ENCODE results near the gene TRIM22.
"Not testable (repeated sequence)": the region's sequence is repeated elsewhere in the genome, so short reads cannot be mapped to it uniquely, and the experiment has no call there.

Gene TRIM22

GRCh38 chr11:5679811-5680210 lies 9.8 kb upstream of the TRIM22 start:
- TF ChIP-seq, protein P1, sequence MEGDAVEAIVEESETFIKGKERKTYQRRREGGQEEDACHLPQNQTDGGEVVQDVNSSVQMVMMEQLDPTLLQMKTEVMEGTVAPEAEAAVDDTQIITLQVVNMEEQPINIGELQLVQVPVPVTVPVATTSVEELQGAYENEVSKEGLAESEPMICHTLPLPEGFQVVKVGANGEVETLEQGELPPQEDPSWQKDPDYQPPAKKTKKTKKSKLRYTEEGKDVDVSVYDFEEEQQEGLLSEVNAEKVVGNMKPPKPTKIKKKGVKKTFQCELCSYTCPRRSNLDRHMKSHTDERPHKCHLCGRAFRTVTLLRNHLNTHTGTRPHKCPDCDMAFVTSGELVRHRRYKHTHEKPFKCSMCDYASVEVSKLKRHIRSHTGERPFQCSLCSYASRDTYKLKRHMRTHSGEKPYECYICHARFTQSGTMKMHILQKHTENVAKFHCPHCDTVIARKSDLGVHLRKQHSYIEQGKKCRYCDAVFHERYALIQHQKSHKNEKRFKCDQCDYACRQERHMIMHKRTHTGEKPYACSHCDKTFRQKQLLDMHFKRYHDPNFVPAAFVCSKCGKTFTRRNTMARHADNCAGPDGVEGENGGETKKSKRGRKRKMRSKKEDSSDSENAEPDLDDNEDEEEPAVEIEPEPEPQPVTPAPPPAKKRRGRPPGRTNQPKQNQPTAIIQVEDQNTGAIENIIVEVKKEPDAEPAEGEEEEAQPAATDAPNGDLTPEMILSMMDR (IDR thresholded peaks at IDR 0.05; ENCODE audit: low read depth, low read length) = no peak
- no peak for TF ChIP-seq EZH2phosphoT487 (IDR thresholded peaks at IDR 0.05; ENCODE audit: low read depth)
- Histone ChIP-seq H3K27ac (ENCODE audit: low read length) (no peak overlapping the region), H3K9ac (ENCODE audit: low read length) (no peak overlapping the region)

GRCh38 chr11:5682890-5683441 lies 6.6 kb upstream of the TRIM22 start:
- not testable (repeated sequence) for H3K36me3 ChIP-seq (replicated peaks; ENCODE audit: low read depth, low read length); H3K27ac ChIP-seq (ENCODE audit: low read length); H3K4me3 ChIP-seq (ENCODE audit: low read length); H4K20me1 ChIP-seq (ENCODE audit: insufficient read depth, low read length); H3K79me2 ChIP-seq (ENCODE audit: low read length); H3K4me2 ChIP-seq (ENCODE audit: low read length); H3K9me3 ChIP-seq (ENCODE audit: insufficient read depth, low read length); H3K4me1 ChIP-seq (ENCODE audit: low read length); H3K9ac ChIP-seq (ENCODE audit: low read length); H2AFZ ChIP-seq (ENCODE audit: low read depth, low read length); H3K27me3 ChIP-seq (ENCODE audit: low read depth, low read length)

More at GRCh38 chr11:5679811-5680210, 9.8 kb upstream of the TRIM22 start:
- peaks cover 9% of the 10 kb centered on the region for H3K36me3 ChIP-seq (replicated peaks; ENCODE audit: low read depth, low read length)
- no peaks in the 10 kb centered on the region for H3K27me3 ChIP-seq (ENCODE audit: low read depth, low read length)
- no peak overlapping the region for H2AFZ ChIP-seq (ENCODE audit: low read depth, low read length)
- H3K4me2 ChIP-seq (ENCODE audit: low read length) = no peak overlapping the region
- H3K9me3 ChIP-seq (ENCODE audit: insufficient read depth, low read length) = no peaks in the 10 kb centered on the region
- H4K20me1 ChIP-seq (ENCODE audit: insufficient read depth, low read length) = no peaks in the 10 kb centered on the region
- H3K4me1 ChIP-seq (ENCODE audit: low read length) = peaks cover 5% of the 10 kb centered on the region; the same call in 1 of the 2 replicates
- H3K79me2 ChIP-seq (ENCODE audit: low read length) = peaks cover 4% of the 10 kb centered on the region
- no peak overlapping the region for H3K4me3 ChIP-seq (ENCODE audit: low read length)

GRCh38 chr11:5683620-5684019 lies 6.0 kb upstream of the TRIM22 start:
- H3K4me3 ChIP-seq (ENCODE audit: low read length); H3K9ac ChIP-seq (ENCODE audit: low read length): not testable (repeated sequence)

DNA sequence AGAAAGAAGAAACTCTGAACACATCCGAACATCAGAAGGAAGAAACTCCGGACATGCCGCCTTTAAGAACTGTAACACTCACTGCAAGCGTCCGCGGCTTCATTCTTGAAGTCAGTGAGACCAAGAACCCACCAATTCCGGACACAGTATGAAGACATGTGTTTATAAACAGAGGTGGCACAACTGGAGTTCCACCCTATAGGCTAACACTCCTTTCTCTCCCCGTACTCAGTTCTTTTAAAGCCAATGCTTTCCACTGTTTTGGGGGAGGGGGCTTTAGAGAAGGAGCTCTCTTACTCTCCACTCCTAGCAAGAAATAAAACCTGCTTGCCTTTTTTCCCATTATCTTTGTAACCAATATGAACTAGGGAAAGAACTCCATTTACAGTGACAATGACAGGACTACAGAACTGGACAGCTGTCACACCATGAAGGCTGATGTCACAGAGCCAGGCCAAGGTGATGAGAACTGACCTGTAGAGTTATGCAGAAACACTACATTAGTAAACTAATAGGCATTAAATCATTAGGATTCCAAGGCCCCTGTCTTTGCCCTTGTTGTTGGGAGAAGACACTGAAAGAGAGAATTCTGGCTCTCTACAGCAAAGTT lies 5.4 kb upstream of the TRIM22 start:
- Histone ChIP-seq H3K4me2 (ENCODE audit: low read length) (peak overlapping the region; percentile 90), H3K4me1 (ENCODE audit: low read length) (peaks cover 13% of the 10 kb centered on the region), H3K79me2 (ENCODE audit: low read length) (peaks cover 4% of the 10 kb centered on the region), H3K36me3 (replicated peaks; ENCODE audit: low read depth, low read length) (no peaks in the 10 kb centered on the region), H3K27ac (ENCODE audit: low read length) (peak overlapping the region; percentile 73), H4K20me1 (ENCODE audit: insufficient read depth, low read length) (no peaks in the 10 kb centered on the region), H3K4me3 (ENCODE audit: low read length) (peak overlapping the region; percentile 90), H2AFZ (ENCODE audit: low read depth, low read length) (peak overlapping the region; percentile 99; the same call in 1 of the 2 replicates), H3K9ac (ENCODE audit: low read length) (peak overlapping the region; percentile 78), H3K9me3 (ENCODE audit: insufficient read depth, low read length) (no peaks in the 10 kb centered on the region), H3K27me3 (ENCODE audit: low read depth, low read length) (no peaks in the 10 kb centered on the region)
- TF ChIP-seq EZH2phosphoT487 (IDR thresholded peaks at IDR 0.05; ENCODE audit: low read depth) = no peak
- TF ChIP-seq, protein P1 (IDR thresholded peaks at IDR 0.05; ENCODE audit: low read depth, low read length) = no peak

More at GRCh38 chr11:5683620-5684019, 6.0 kb upstream of the TRIM22 start:
- H3K4me2 ChIP-seq (ENCODE audit: low read length); H3K27me3 ChIP-seq (ENCODE audit: low read depth, low read length); H3K36me3 ChIP-seq (replicated peaks; ENCODE audit: low read depth, low read length); H3K4me1 ChIP-seq (ENCODE audit: low read length); H2AFZ ChIP-seq (ENCODE audit: low read depth, low read length); H3K79me2 ChIP-seq (ENCODE audit: low read length); H4K20me1 ChIP-seq (ENCODE audit: insufficient read depth, low read length); H3K9me3 ChIP-seq (ENCODE audit: insufficient read depth, low read length); H3K27ac ChIP-seq (ENCODE audit: low read length): not testable (repeated sequence)

- Histone ChIP-seq H3K79me2 (ENCODE audit: low read length) (peaks cover 6% of the 10 kb centered on the region), H2AFZ (ENCODE audit: low read depth, low read length) (peak within 1 kb of the TSS; percentile 99), H3K27me3 (ENCODE audit: low read depth, low read length) (no peaks in the 10 kb centered on the region), H3K9me3 (ENCODE audit: insufficient read depth, low read length) (no peaks in the 10 kb centered on the region), H3K27ac (ENCODE audit: low read length) (peak within 1 kb of the TSS; percentile 73), H4K20me1 (ENCODE audit: insufficient read depth, low read length) (no peaks in the 10 kb centered on the region), H3K4me3 (ENCODE audit: low read length) (peak within 1 kb of the TSS; percentile 90), H3K9ac (ENCODE audit: low read length) (peak within 1 kb of the TSS; percentile 78), H3K4me1 (ENCODE audit: low read length) (peaks cover 18% of the 10 kb centered on the region), H3K36me3 (replicated peaks; ENCODE audit: low read depth, low read length) (no peaks in the 10 kb centered on the region), H3K4me2 (ENCODE audit: low read length) (peak within 1 kb of the TSS; percentile 90)
- TF ChIP-seq, protein P1 (IDR thresholded peaks at IDR 0.05; ENCODE audit: low read depth, low read length) = peak; percentile 76
- no peak for TF ChIP-seq EZH2phosphoT487 (IDR thresholded peaks at IDR 0.05; ENCODE audit: low read depth)
Observed at GRCh38 chr11:5684646-5685362, 4.8 kb upstream of the TRIM22 start, which contains the start of gene TRIM5. TRIM5 (minus strand) TSS chr11:5685074; CDS start chr11:5680177, 4,897 bp downstream.
